HG03565 (cell line): ENCODE results near the gene FAM163B.

Experiments
- ATAC-seq: cut with Tn5 transposase; IDR thresholded peaks from one replicate; pipeline ENCODE4 v1.9.1; 2021; ENCODE audit warnings: mild to moderate bottlenecking, moderate library complexity; ENCODE audit not compliant: unreplicated experiment

Gene FAM163B

DNA sequence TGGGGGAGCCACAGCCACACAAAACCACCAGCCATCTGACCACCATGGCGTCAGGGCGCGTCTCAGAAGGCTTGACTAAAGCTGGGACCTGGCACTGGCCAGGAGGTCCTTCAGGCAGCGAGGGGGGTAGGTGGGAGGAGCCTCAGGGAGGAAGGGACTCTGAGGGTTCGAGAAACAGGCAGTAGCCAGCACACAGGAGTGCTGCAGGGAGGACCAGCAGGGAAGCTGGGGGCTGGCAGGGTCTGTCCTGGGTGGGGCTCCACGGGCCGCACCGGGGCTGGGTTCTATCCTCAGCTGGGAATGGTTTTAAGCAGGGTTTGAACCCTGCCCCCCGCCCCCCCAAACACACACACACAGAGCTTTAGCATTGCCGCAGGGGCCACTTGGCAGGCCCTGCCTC, 7.4 kb downstream of the FAM163B start:
- no peak for ATAC-seq

DNA sequence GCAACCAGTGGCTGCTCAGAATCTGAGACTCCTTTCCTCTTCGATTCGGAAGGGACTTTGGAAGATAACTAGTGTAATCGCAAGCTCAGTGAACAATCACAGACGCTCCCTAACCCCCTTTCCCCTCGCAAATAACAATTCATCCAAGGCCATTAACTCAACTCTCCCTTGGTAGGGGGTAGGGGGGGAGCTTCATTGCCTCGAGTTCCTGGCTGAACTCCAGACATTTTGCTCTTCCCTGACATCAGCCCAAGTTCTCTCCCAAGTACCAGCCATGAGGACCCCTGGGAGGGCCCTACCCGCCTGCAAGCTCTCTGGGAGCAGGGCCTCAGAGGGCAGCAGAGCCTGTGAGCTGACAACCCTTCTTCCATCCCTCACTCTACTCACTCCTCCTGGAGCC, 8.4 kb downstream of the FAM163B start:
- no peak for ATAC-seq

DNA sequence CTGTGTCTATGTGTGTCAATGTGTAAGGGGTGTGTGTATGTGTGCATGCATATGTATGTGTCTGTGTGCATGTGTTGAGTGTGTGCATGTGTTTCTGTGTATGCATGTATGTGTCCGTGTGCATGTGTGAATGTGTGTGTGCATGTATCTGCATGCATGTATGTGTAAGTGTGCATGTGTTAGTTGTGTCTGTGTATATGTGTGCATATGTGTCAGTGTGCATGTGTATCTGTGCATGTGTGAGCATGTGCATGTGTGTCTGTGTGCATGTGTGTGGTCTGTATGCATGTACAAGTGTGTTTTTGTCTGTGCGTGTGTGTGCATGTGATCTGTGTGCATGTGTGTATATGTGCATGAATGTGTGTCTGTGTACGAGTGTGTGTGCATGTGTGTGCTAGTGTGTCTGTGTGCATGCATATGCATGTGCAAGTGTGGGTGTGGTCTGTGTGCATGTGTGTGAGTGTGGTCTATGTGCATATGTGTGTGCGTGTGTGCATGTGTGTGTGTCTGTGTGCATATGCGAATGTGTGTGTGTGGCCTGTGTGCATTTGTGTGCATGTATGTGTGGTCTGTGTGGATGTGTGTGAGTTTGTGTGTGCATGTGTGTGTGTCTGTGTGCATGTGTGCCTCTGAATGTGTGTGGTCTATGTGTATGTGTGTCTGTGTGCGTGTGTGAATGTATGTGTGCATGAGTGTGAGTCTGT, 9.6 kb downstream of the FAM163B start:
- no peak for ATAC-seq

DNA sequence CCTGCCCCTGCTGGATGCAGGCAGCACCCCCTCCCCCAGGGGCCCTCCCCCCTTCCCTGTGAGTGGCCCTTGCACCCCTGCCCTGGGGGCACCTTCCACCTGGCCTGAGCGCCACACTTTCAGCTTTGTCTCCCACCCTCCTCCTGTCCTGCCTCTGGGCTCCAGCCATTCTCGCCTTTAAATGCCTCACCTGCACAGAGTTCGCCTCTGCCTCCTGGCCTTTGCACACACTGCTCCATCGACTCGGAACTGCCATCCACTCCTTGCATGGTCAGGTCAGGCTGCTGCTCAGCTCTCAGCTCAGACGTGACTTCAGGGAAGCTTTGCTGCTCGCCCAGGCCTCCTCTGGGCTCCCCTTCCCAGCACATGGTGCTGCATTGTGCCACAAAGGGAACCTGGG, 10.2 kb downstream of the FAM163B start:
- ATAC-seq = no peak

DNA sequence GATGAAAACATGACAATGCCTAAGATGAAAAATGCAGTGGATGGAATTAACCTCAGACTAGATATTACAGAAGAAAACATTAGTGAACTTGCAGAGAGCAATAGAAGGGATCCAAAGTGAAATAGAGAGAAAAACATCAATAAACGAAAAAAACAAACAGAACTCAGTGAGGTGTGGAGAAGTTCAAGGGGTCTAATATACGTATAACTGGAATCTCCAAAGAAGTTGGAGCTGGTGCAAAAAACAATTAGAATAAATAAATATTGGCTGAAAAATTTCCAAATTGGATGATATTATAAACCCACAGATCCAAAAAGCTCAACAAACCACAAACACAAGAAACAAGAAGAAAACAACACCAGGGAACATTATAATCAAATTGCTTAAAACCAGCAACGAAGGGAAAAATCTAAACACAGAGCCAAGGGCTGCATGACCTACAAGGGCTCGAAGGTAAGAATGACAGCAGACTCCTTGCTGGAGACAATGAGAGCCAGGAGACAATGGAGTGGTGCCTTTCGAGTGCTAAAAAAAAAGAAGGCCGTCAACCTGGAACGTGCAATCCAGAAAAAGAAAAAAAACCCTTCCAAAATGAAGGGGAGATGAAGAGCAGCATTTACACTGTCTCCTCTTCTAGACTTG, 11.8 kb downstream of the FAM163B start:
- ATAC-seq = no peak

DNA sequence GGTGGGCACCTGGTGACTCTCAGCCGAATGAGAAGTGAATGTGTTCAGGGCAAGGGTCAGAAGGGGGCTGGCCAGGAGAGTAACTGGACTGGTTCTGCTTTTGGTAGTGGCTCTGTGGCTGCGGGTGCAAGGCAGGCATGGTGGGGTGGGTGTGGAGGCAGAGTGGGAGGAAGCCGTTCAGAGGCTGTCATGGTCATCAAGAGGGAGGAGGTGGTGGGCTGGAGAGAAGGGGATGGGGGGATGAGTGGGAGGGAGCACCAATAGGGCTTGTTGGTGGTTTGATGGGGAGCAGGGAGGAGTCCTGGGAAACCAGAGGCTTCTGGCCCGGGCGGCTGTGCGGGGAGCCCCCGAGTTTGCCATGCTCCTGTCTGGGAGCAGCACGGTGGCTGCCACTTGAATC, 13.3 kb downstream of the FAM163B start:
- ATAC-seq = no peak

DNA sequence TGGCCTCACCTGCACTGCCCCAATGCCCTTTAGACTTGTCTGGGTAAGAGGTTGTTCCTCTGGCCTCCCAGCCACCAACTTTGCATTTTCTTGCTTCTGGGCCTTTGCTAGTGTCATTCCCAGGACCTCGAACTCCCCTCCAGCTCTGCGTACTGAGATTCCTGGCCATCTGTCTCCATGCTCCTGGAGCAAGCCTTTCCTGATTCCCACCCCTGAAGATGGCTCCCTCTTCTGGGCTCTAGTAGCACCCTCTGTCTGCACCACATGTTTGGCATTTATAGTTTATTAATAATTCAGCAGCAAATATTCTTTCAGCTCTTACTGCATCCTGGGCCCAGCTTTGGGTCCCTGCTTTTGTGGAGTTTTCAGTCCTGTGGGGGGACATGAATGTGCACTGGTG, 14.9 kb downstream of the FAM163B start:
- ATAC-seq = no peak

DNA sequence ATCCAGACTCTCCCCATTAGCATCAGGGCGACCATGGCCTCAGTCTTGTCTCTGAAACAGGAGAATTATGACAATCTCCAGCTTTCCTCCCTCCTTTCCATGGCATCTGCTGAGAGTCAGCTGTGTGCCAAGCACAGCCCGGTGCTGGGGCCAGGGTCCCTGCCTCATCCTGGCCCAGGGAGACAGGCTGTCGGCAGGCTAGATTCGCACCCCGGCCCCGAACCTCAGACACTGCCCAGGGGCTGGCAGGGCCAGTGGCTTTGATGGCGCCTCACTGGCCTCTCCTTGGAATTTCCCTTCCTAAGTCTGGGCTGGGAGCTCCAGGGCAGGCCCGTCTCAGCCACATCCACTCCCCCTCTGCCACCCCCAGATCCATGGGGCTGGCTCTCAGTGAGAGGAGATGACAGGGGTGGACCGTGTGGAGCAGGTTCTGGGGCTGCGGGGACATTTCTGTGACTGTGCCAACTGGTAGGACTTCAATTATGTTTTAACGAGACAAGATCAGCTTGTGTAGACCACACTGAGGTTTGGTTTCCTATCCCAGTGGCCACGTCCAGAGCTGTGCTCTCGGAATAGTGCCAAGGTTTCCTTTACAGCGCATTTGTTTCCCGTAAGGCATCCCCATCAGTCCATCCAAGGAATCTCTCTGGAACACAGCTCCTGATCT, 15.5 kb downstream of the FAM163B start:
- ATAC-seq = no peak

DNA sequence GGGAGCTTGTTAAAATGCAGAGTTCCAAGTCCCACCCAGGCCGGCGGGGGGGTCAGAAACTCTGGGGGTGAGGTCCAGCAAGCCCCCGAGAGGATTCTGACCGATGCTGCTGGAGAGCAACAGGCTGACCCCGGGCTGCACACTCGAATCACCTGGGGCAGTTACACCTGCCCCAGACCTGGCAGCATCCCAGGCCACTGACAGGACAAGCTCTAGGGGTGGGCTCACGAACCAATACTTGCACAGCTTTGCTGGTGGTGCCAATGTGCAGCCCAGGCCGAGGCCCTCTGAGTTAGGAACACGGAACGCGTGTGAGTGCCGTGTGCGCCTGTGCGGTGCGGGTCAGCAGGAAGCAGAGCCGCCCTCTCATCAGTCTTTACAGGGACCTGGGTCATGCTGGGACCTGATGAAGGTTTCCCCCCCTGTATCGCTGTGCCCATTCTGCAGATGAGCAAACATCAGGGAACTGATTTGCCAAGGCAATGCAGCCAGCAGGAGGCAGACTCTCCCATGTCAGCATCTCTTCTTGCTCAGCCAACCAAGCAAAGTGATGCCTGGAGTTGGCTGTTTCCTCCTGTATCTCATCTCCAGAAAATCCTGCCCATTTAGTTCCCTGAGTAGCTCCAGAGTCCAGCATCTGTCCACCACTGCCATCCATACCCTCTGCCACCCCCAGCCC, 16.3 kb downstream of the FAM163B start:
- no peak for ATAC-seq

DNA sequence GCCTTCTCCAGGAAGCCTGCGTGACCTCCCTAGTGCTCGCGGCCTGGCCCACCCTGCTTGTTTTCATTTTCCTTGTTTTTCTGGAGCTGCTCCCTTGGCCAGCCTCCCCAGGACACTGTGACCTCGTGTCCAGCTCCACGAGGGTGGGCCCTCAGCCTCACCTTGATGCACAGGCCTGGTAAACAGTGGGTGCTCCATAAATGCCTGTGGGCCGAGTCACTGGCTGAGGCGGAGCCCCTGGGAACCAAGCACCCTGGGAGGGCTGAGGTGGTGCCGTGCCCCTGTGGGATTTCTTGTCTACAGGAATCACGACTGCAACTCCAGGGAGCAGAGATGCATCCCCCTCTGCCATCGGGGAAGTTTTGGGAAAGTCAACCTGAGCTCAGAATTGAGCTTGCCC, 17.2 kb downstream of the FAM163B start:
- no peak for ATAC-seq

DNA sequence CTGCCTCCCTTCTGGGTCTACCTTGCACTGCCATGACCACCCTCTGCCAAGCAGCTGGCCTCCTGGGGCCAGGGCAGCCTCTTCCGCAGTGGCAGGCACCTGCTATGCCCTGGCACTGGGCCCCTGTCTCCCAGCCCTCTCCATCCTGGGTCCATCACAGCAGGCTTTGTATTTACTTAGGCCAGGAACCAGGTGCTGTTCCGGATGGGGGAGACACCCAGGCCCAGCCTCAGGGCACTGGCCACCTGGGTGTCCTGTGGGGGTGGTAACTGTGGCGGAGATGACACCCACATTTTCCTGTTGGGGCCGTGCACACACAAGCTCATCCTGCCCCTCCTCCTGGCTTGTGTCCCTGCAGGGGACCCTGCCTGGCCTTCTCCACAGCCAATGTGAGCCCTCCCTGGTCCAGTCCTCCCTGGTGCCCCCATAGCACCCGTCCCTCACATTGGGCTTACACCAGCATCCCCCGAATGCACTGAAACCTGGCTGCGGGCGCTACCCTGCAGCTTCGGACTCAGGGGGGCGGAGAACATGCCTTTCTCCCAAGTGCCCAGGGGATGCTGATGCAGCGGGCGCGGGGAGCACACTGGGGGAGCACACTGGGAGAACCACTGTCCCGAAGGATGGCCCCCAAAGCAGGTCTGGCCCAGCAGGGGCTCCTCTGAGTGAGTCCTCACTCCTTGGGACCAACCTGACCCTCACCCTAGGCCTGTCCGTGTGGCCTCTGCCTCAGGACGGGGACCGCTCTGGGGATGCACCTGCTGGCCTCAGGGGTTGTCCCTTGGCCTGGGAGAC, 17.9 kb downstream of the FAM163B start:
- ATAC-seq = no peak

DNA sequence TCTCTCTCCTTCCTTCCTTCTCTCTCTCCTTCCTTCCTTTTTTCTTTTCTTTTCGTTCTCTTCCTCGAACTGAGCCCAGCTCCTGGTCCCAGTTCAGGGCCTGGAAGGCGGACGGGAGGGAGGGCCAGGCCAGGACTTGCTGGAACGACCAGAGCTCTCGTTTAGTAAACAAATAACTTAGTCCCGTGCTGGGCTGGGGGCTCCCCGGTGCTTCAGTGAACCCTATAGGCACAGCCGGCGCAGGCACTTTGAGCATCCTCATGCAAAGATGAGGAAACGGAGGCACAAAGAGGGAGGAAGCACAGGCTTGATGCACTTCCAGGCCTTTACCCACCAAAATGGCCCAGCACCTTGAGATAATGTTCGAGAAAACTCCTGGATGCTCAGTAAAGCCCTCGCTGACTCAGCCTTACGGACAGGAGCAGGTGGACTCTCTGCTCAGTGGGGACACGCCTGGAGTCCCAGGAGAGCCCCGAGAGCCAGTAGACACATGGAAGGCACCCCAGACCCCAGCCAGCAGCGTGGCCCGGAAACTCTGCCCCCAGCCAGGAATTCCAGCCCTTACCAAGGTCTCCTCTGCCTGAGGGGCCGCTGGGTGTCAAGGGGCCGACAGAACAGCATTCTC, 18.8 kb downstream of the FAM163B start:
- no peak for ATAC-seq

DNA sequence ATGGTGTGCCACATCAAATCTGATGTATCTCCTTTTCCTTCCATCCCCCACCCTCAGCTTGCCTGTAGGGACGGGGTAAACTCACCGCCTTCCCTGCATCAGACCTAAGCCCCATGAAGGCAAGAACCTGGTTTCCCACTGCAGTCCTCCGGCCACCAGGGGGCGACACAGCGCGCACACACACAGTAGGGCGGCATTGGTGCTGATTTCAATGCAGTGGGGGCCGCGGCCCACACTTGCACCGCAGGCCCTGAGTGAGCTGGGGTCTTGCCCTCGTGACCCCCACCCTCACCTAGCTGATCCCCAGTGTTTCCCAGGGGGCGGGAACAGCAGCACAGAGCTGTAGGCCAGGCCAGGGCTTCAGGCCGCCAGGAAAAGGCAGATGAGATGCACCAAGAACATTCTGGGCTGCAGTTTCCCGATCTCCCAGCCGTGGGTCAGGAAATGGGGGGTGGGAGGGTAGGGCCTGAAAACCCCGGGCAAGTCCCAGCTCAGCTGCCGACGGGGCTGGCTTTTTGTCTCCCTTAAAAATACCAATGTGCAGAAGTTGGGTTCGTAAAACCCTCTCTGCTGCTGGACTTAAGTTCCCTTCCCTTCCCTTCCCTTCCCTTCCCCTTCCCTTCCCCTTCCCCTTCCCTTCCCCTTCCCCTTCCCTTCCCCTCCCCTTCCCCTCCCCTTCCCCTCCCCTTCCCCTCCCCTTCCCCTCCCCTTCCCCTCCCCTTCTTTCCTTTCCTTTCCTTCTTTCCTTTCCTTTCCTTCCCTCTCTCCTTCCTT, 19.5 kb downstream of the FAM163B start:
- no peak for ATAC-seq

DNA sequence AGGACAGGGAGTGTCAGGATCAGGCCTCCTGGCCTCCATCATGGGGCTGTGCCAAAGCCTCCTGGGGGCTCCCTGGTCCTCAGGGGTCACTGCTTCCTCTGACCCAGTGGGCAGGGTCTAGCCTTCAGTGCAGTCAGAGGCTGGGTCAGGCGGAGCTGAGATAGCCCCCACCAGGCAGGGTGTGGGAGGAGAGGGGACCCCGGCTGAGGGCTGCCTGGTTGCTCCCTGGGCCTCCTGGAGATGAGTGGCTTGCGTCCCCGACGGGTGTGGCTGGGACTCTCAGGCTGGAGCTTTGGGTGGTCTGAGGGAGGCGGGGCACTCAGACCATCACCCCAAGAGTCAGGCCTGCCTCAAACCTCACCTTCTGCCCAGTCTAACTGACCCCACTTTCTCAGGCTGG, 21.7 kb downstream of the FAM163B start:
- ATAC-seq = no peak

DNA sequence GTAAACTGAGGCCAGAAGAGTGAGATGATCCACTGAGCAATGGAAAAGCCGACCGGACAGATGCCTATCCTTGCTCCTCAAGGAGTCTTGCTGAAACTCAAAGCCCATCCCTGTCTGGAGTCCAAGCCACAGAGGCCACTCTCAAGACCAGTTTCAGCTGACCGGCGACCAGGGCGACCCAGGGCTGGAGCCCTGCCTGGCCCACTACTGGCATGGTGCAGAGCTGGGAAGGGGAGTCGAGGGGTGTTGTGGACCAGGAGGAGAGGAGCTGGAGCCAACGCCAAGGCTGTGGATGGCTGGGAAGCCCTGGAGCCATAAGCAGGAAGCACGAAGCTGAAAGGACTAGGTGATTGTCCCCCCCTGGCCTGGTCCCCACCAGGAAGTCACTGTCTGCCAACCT, 22.1 kb downstream of the FAM163B start:
- no peak for ATAC-seq

DNA sequence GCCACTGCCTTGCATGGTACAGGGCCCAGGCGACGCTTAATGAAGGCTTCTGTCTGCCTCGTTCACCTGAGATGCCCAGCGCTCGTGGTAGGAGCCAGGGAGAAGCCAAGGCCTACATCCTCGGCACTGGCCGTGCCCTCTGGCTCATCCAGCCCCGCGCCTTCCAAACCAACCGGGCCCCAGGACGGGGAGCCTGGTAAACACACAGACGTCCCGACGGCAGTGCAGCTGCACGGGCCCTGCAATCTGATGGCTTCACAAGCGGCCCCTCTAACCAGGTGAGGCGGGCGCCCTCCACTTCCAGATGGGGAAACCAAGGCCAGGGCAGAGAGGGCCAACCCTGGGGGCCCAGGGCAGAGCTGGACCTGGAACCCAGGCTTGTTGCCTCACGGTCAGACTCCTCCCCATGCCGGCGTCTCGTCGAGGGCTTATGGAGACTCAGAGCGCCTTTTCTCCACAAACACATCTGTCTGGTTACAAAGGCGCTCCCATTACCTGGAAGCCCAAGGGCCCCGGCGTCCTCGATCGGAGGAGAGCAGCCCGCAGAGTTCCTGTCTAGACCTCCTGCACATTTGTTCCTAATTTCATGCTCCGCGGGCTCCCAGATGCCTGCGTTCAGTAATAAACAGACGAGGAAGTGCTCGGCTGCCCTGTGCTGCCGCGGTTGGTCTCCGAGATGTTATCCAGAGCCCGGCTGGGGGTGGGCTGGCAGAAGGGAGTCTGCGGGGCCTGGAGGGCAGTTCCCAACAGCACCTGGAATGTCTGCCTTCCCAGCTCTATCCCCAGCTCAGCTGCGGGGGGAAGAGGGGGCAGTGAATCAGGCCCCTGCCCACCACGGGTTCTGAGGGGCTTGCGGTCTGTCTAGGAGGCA, 23.5 kb downstream of the FAM163B start:
- no peak for ATAC-seq

DNA sequence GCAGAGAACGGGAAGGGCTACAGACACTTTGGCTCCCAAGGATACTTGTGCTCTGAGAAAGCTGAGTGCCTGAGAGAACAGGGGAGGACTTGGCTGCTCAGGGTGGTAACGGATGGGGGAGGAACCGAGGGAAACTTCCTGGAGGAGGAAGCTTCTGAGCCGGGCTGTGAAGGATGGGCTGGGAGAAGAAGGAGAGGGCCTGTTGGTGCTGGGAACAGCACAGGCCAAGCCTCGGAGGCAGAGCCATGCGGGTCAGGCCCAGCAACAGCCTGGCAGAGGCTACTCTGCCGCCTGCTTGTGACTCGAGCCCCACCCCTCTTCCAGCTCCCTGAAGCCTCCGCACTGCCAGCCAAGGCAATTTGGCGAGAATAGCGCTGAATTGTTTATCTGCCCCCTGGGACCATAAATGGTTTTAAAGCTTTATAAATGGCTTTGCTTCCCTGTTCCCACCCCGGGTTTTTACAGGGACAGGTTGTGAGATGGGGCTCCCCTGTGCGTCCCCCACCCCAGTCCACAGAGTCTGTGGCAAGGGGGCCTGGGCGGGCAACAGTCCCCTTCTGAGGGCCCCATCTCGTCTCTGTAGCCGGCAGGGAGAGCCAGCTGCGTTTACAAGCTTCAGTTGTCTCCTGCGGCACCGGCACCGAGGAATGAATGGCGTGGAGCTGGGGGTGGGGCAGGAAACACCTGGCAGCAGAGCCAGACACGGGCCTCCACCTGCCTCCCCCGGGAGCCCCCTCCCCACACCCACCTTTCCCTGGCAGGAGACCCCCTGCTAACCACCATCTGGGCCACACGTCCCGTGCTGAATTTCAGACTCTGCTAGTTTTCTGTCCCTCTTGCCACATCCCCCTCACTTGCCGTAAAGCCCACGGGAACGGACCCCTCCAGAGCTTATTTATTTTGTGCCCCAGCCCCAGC, 24.4 kb downstream of the FAM163B start:
- no peak for ATAC-seq

DNA sequence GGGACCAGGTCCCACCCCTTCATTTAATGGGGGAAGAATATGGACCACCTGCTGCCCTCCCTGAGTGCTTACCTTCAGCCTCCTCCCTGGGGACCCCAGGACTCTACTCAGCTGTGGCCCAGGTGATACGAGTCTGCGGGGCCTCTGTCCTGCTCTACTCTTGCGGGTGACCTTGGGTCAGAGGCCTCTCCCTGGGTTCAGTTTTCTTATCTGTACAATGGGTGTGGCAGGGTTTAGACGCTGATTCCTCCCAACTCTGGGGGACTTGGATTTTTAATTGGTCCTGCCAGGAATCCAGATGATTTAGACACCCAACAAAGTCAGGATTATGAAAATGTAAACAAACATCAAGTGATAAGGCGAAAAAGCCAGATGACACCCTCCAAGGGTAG, 25.0 kb downstream of the FAM163B start:
- no peak for ATAC-seq
